Left renal pelvis (tissue), 4 donors: ENCODE results near the gene OR5A1. TPM values are rescaled to one million over a fixed set of nuclear protein-coding genes. Genes with fewer than 3 reads are reported as not detected.
"Not testable (repeated sequence)": the region's sequence is repeated elsewhere in the genome, so short reads cannot be mapped to it uniquely, and the experiment has no call there.

Experiments used
- DNase-seq, 4 donors: peaks; one replicate each; pipeline ENCODE4 v3.0.0-alpha.2; 2013; ENCODE audit warnings: low read depth in 4 of 4, low spot score in 3 of 4
- polyA plus RNA-seq, 4 donors: library from polyadenylated mRNA; unstranded; fragments of 120-200 nt; gene quantifications; one replicate each; pipeline ENCODE4 v1.2.1, GENCODE V29; 2013; ENCODE audit not compliant: insufficient read length in 4 of 4

OR5A1 gene
- under 1 TPM in 2 of 4 donors, not detected in 2; 0.01 to 0.05 TPM for polyA plus RNA-seq

GRCh38 chr11:59436169-59436568 is at the start of gene OR5A1:
TSS of gene OR5A1 (plus strand) at chr11:59436469. CDS start at chr11:59443169, 6,700 bp downstream.
- DNase-seq = no peak

GRCh38 chr11:59394186-59394585 is 42.1 kb upstream of the OR5A1 start:
- DNase-seq = no peak

DNA sequence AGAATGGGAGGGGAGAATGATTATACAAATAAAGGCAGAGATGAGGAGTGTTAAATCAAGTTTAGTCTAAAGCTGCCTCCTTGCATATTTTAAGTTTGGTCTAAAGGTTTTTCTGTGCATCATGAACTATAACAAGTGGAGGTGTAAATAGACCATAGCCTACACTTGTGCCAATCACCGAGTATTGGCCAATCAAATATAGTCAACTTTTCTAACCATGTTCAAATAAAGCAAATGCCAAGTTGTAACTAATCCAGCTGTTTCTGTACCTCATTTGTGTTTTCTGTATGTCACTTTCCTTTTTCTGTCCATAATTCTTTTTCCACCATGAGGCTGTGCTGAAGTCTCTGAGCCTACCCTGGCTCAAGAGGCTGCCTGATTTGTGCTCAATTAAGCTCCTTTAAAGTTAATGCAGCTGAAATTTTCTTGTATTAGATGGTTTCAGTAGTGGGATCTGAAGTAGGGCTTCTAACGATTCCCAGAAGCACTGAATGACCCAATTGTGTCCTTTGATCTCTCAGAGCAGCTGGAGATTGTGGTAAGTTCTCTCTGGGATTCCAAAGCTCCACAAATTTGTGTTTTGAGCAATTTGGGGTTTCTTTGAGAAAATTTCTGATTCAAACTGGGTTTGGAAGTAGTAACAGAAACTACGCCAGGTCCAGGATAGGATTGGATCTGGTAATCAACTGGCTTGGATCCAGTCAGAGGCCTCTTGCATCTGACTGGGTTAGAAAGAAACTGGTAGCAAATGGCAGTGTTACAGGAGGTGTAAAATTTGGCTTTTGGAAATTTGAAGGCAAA is 35.6 kb upstream of the OR5A1 start:
- no peak for DNase-seq

DNA sequence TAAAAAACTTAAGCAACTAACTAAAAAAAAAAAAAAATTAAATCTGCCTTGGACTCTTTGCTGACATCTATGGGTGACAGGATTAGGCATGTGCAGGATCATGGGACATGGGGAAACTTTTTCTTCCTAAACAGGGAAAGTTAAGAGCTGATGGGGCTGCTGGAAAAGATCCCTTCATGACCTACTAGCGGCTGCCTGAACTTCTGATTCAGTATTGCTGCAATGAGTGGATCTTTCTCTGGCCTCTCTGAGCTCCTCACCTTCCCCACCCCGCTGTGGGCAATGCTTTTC is 35.1 kb upstream of the OR5A1 start:
- no peak for DNase-seq

DNA sequence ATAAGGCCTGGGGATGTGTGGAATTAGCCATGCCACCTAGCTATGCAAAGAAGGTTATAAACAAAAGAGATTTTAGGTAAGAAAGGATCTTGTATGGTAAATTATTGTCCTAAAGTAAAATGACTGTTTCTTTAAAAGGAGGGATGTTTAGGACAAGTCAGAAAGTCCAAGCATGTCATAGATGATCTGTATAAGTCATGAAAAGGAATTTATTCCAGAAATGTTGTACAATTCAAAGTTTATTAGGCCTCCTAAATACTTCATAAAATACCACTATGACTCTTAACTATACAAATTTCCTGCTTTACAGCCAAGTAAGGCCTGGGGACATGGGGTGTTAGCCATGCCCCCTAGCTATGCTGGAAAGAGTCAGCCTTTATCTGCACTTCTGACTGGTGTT is 32.7 kb upstream of the OR5A1 start:
- no peak for DNase-seq

DNA sequence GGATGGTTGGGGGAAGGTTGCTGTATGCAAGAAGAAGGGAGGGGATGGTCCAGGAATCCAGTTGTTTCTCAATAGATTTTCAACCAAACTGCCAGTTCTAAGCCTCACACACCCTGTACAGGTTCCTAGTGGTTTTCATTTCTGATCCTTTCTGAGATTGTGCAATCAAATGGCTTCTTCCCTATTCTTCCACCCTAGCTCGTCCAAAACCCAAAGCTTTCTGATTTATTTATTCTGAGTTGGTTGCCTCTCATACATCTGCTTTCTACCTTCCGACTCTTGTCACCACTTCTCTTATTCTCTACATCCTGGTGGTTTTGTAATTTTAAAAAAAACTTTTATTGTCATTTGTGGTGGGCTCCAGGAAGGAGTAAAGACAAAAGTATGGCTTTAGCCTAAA is 22.6 kb upstream of the OR5A1 start:
- DNase-seq = no peak

DNA sequence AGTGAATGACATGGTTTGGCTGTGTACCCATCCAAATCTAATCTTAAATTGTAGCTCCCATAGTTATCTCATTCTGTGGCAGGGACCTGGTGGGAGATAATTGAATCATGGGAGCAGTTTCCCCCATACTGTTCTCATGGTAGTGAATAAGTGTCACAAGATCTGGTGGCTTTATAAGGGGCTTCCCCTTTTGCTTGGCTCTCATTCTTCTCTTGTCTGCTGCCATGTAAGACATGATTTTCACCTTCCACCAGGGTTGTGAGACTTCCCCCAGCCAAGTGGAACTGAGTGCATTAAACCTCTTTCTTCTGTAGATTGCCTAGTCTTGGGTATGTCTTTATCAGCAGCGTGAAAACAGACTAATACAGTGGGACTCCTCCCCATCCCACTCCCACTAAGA is 21.2 kb upstream of the OR5A1 start:
- no peak for DNase-seq

DNA sequence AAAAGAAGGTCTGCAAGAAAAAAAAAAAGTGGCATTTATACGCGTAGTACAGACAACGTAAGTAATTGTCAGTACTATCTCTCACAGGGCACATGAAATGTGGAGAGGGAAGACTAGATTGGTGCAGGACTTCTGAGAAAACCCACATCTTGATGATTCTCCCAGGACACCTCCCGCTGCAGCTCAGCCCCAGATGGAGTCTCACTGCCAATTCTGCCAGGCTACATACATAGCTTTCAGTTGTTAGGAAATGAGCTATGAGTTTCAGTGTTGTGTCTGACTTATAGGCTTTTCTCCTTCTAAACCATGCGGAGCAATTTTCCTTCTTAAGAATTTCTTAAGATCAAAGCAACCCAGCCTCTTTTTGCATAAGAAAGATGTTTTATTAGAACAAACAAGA is 19.7 kb upstream of the OR5A1 start:
- no peak for DNase-seq

- DNase-seq = no peak
These were observed 19.2 kb upstream of the OR5A1 start for GRCh38 chr11:59417023-59417422.

GRCh38 chr11:59418156-59418555 is 18.1 kb upstream of the OR5A1 start:
- DNase-seq = no peak

DNA sequence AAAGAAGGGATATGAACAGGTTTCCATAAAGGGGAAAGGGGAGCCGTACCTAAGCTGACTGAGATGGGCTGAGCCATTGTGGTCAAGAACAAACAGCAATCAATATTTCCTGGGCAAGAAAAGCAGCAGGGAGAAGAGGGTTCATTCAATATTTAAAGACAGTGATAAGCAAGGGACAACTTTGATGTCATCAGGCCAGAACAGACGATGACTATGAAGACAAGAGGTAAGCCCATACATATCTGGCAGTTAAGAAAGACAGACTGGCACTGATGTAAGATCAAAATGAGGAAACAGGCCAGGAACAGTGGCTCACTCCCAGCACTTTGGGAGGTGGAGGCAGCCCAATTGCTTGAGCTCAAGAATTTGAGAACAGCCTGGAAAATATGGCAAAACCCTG is 12.4 kb upstream of the OR5A1 start:
- no peak for DNase-seq

DNA sequence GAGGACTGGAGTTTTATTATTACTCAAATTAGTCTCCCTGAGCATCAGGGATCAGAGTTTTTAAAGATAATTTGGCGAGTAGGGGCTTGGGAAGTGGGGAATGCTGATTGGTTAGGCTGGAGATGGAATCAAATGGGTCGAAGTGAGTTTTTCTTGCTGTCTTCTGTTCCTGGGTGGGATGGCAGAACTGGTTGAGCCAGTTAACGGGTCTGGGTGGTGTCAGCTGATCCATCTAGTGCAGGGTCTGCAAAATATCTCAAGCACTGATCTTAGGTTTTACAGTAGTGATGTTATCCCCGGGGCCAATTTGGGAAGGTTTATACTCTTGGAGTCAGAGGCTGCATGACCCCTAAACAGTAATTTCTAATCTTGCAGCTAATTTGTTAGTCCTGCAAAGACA is 11.1 kb upstream of the OR5A1 start:
- DNase-seq = no peak

GRCh38 chr11:59426361-59427067 is 9.8 kb upstream of the OR5A1 start, which contains the start of gene OR5A2:
TSS of gene OR5A2 (minus strand) at chr11:59426413. CDS start at chr11:59422953, 3,460 bp downstream.
- DNase-seq = no peak

DNA sequence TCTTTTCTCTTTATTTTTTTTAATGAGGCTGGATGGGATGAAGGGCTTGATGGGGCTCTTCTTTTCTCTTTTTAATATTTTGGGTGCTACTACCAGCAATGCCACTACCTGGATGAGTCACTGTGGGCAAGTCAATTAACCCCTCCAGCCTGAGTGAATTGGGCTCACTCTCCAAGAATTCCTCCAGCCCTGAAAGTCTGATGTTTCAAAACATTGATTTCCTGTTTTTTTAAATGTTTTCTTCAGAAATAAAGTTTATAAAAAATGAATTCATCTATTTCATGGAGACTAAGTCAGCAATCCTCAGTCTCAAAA is 9.2 kb upstream of the OR5A1 start:
- no peak for DNase-seq

DNA sequence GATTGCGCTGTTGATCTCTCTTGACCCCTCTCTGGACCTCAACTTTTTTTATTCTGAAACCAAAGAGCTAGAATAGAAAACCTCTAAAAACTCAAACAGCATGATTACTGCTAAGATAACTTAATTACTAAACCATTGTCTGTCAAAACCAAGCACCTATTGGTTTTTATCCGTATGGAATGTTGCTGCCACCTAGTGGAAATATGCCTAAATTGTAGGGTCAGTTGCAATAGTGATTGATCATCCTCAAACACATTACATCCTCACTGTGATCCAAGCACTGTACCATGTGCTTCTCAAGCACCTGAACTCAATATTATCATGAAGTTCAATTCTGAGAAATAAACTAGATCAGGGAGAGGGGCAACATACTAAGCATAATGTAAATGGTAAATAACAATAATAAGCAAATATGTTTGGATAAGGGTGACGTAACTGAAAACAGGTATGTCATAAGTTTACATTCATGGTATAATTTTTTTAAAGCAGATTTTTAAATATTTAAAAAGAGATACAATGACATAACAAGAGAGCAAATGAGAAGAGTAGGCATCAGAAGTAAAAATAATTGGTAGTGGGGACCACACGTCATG is 6.2 kb upstream of the OR5A1 start:
- DNase-seq = peak in 3 of 4 donors; percentile 4 to 10 (median 6)

GRCh38 chr11:59437770-59438169 is 1.5 kb downstream of the OR5A1 start:
- DNase-seq = no peak

GRCh38 chr11:59445624-59446023 is 9.4 kb downstream of the OR5A1 start:
- DNase-seq = not testable (repeated sequence)

GRCh38 chr11:59448484-59448883 is 12.2 kb downstream of the OR5A1 start:
- DNase-seq = no peak

DNA sequence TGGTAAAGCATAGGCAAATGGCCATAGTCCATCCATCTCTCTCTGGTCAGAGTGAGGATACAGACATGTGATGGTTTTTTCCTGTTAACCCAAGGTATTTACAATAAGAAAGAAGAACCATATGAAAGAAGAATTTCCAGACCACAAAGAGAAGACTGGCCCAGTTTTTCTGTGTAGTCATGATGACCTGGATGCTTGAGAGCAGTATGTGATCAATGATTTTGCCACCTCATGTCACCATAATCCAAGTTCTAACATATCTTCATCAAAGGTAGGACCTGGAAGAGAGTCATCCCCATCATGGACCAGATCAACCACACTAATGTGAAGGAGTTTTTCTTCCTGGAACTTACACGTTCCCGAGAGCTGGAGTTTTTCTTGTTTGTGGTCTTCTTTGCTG is 20.4 kb downstream of the OR5A1 start, which contains the start of gene OR4D6:
Gene OR4D6, plus strand, starts transcription at position 301 of the 400 bp plus-strand sequence. Its CDS starts 0 bp downstream, at position 301.
- no peak for DNase-seq

- no peak for DNase-seq
These were observed 23.6 kb downstream of the OR5A1 start for GRCh38 chr11:59459916-59460315.

GRCh38 chr11:59463190-59463641 is 26.9 kb downstream of the OR5A1 start:
- DNase-seq = peak in 1 of 4 donors; percentile 5

DNA sequence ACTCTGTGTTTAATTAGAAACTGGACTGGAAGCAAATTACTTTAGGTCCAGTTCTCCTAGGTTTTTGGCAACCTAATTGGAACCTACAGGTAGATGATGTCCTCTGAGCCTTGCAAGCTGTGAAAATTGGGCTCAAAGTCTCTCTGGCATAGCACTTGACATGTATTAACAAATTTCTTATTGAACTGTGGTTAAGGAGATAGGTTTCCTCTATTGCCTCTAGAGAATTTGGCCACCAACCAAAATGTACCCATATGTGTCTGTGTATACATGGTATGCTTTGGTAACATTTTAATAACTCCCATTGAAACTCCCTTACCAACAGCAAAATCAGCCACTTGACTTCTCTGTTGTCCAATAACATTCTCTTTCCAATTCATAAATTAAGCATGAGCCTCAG is 36.7 kb downstream of the OR5A1 start, which contains the start of gene OR4D10:
Gene OR4D10, plus strand, starts transcription at position 301 of the 400 bp plus-strand sequence. CDS start 4,115 bp downstream, outside the sequence.
- no peak for DNase-seq
